B cell (primary cell): Measurements from ENCODE around the gene TRIM50.

Experiments used
- EZH2 ChIP-seq: IDR thresholded peaks from 2 replicates; pipeline ENCODE4 v1.6.1; 2012; ENCODE audit warnings: borderline replicate concordance, low read depth, mild to moderate bottlenecking, moderate library complexity, low read length; ENCODE audit not compliant: insufficient read depth, poor library complexity, severe bottlenecking
- TF ChIP-seq, protein P1 (sequence below): fragments of 200-600 bp; IDR thresholded peaks from one replicate; pipeline ENCODE4 v1.8.0; 2022; ENCODE audit warnings: antibody characterized with exemption, mild to moderate bottlenecking

DNA sequence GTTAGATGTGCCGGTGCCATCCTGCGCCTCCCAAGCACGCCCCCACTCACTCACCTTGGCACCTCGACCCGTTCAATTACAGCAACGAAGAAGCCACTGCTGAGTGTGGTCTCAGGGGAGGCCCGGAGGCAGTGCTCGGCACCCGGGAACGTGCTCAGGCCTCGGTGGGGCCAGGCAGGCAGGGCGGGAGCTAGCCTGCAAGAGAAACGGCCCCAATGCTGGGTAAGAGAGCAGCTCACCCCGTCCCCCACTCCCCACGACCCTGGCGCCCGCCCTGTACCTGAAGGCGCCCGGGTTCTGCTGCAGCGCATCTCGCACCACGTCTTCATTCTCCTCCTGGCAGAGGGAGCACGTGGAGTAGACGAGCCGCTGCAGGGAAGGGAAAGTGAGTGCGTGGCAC lies 24.3 kb downstream of the TRIM50 start:
- TF ChIP-seq, protein P1, sequence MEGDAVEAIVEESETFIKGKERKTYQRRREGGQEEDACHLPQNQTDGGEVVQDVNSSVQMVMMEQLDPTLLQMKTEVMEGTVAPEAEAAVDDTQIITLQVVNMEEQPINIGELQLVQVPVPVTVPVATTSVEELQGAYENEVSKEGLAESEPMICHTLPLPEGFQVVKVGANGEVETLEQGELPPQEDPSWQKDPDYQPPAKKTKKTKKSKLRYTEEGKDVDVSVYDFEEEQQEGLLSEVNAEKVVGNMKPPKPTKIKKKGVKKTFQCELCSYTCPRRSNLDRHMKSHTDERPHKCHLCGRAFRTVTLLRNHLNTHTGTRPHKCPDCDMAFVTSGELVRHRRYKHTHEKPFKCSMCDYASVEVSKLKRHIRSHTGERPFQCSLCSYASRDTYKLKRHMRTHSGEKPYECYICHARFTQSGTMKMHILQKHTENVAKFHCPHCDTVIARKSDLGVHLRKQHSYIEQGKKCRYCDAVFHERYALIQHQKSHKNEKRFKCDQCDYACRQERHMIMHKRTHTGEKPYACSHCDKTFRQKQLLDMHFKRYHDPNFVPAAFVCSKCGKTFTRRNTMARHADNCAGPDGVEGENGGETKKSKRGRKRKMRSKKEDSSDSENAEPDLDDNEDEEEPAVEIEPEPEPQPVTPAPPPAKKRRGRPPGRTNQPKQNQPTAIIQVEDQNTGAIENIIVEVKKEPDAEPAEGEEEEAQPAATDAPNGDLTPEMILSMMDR: no peak
- no peak for TF ChIP-seq EZH2
